GM19025 (cell line): ENCODE results near the gene SPATA6.

Experiments
- ATAC-seq: cut with Tn5 transposase; IDR thresholded peaks from one replicate; pipeline ENCODE4 v1.9.1; 2021; ENCODE audit warnings: mild to moderate bottlenecking, low read depth, moderate library complexity; ENCODE audit not compliant: unreplicated experiment

The SPATA6 gene

GRCh38 chr1:48263041-48263440 is 209.0 kb downstream of the SPATA6 start:
- no peak for ATAC-seq

DNA sequence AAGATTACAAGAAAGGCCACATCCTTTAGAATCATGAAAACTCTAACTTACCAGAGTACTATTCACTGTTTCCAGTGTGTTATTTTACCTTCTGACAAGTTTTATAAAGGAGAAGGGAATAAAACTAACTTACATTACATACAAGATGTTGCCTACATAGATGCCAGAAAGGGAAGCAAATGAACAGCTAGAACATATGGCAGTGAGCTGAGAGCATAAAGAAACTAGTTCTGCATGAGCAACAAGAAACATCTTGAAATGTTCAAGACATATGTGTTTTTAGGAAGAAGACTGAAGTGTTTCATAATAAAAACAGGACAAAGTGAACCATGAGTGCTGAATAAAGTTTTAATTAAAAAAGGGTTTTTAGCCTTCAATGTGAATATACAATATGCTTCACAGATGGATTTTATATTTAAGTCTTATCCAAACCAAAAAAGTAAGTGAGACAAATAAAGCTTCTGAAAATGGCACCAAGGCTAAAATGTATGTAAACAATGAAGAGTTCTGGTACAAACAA is 210.1 kb downstream of the SPATA6 start:
- ATAC-seq, result no peak

GRCh38 chr1:48258106-48258505 is 213.9 kb downstream of the SPATA6 start:
- no peak for ATAC-seq

- ATAC-seq, result no peak
Measured at GRCh38 chr1:48254254-48254653, 217.8 kb downstream of the SPATA6 start.

- no peak for ATAC-seq
Measured at GRCh38 chr1:48251821-48252220, 220.2 kb downstream of the SPATA6 start.

DNA sequence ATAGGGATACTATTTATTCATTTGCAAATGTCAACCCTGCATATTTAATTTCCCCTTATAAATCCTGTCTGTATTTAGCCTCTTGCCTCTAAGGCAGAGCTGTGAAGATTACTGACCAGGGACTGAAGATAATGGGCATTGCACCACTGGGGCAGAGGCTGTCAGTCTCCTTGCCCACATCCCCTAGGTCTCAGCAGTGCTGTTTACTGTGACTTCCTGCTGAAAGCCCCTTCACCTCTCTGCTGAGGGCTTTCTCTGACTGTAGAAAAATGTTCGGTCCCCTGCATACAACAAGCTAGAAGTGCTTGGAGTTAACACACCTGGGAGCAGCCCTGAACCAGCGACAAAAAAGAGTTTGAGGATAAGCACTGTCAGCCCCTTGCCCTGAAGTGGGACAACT is 220.7 kb downstream of the SPATA6 start:
- no peak for ATAC-seq

- no peak for ATAC-seq
Measured at GRCh38 chr1:48250572-48250971, 221.4 kb downstream of the SPATA6 start.

DNA sequence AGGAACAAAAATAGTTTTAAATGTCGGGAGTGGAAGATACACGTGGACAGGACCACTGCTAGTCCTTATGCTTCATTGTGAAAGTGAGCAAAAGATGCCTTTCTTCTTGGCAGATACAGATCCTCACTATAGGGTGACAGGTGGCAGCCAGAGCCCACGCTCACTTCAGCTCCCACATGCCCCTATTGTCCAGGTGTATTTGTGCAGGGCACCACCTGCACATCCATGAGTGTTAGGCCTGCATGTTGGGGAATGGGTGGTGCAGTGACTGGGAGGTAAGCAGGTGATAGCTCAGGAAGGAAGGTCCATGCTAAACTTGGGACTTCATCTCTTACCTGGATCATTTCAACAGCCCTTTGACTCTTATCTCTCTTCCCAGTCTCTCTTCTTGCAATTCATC is 222.1 kb downstream of the SPATA6 start:
- ATAC-seq, result no peak

- ATAC-seq, result no peak
Measured at GRCh38 chr1:48248356-48248755, 223.6 kb downstream of the SPATA6 start.

DNA sequence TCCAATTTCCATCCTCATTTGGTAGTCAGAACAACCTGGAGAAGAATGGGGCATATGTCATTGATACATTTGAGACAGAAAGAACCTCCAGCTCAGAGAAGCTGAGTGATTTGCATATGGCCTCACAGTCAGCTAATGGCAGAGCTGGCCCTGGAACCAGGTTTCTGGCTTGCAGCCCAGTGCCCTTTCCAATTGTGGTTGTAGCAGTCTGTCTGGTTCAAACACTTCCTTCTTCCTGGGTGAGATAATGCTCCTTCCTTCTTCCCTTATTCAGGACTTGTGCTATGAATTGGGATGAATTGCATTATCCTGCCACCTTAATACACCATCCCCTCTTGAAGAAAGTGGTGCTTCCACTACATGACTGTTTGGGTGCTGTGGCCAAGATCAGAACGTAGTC is 225.3 kb downstream of the SPATA6 start:
- no peak for ATAC-seq
